Kidney (tissue), 14 donors: ENCODE measurements around the gene IFFO2. TPM values are rescaled to one million over a fixed set of nuclear protein-coding genes. Genes with fewer than 3 reads are reported as not detected.

Source experiments
- DNase-seq, 5 donors: peaks; one replicate each; pipeline ENCODE4 v3.0.0-alpha.2; 2013 to 2020
- FAIRE-seq: peaks from 2 replicates; lab custom pipeline; 2012; peaks lifted over from hg19 to GRCh38; lab: Jason Lieb, UNC
- H3K27ac ChIP-seq, 2 donors: one replicate each; pipeline ENCODE4 v1.7.0; 2013; ENCODE audit warnings: low read depth in 2 of 2, low read length in 2 of 2, inconsistent platforms in 1 of 2
- H3K27me3 ChIP-seq: one replicate; pipeline ENCODE4 v1.7.1; 2013; ENCODE audit warnings: low read length, inconsistent platforms; ENCODE audit not compliant: control insufficient read depth, insufficient read depth
- H3K36me3 ChIP-seq, 3 donors: one replicate each; pipeline versions ENCODE4 v1.7.0 to v1.7.1; 2013; ENCODE audit warnings: low read length in 3 of 3, control low read depth in 1 of 3, inconsistent platforms in 1 of 3; ENCODE audit not compliant: insufficient read depth in 3 of 3, control insufficient read depth in 2 of 3
- H3K4me1 ChIP-seq, 3 donors: one replicate each; pipeline versions ENCODE4 v1.7.0 to v1.7.1; 2013; ENCODE audit warnings: low read length in 3 of 3, inconsistent platforms in 1 of 3, low read depth in 1 of 3; ENCODE audit not compliant: control insufficient read depth in 2 of 3, insufficient read depth in 2 of 3
- H3K4me3 ChIP-seq, 3 donors: one replicate each; pipeline versions ENCODE4 v1.7.0 to v1.8.1; 2013; ENCODE audit warnings: low read length in 3 of 3, control low read depth in 1 of 3, inconsistent platforms in 1 of 3
- H3K9ac ChIP-seq, 3 donors: one replicate each; pipeline versions ENCODE4 v1.7.0 to v1.7.1; 2013; ENCODE audit warnings: low read length in 3 of 3, control low read depth in 1 of 3, inconsistent platforms in 1 of 3
- H3K9me3 ChIP-seq, 3 donors: one replicate each; pipeline versions ENCODE4 v1.7.0 to v1.7.1; 2013; ENCODE audit warnings: low read length in 3 of 3, control low read depth in 1 of 3, inconsistent platforms in 1 of 3; ENCODE audit not compliant: control insufficient read depth in 2 of 3, insufficient read depth in 1 of 3
- CTCF ChIP-seq: IDR thresholded peaks from 3 replicates; pipeline ENCODE4 v1.5.1; 2012; ENCODE audit warnings: mild to moderate bottlenecking, moderate library complexity, borderline replicate concordance; ENCODE audit not compliant: insufficient read depth; ENCODE audit errors: extremely low read depth
- intact Hi-C: fragments of 100-400 bp; cut with DNase I; formaldehyde crosslinking; loops from one replicate; pipeline ENCODE4 v1.11.1; 2022
- polyA plus RNA-seq: library from polyadenylated mRNA; stranded (reverse); fragments of 350-450 nt; fragmentation: Illumina TruSeq; extraction: RNeasy Lipid Tissue Mini Kit (QIAGEN cat#74804); gene quantifications from one replicate; pipeline ENCODE4 v1.2.3, GENCODE V29; 2014; ENCODE audit warnings: low read depth, low replicate concordance; ENCODE audit not compliant: insufficient read depth
- total RNA-seq: library from RNA; stranded (reverse); fragmentation: NEBNext Ultra II Directional; extraction: Animal tissue kit (Norgen Biotek cat#: 25700); gene quantifications from one replicate; pipeline ENCODE4 v1.2.1, GENCODE V29; 2021
- donor health status: control.
- donor health status: control.
- donor health status: control.
- donor health status: control.
- donor health status: control.
- donor health status: DM: yes; HTN: yes; CAD: no.
- donor health status: Normal renal cell carcinoma (clear cell type).

IFFO2 gene
- total and polyA plus RNA-seq, 2 donors from 2014 or later = 7.5 to 23.1 TPM

- H3K4me1 ChIP-seq = peaks cover 0 to 41% (median 41%) of the 10 kb centered on the region in 3 donors
These were observed 19.5 kb downstream of the IFFO2 start for GRCh38 chr1:18936814-18937481.

GRCh38 chr1:18936471-18936813 is 20.0 kb downstream of the IFFO2 start:
- H3K9ac ChIP-seq = no peak overlapping the region
- no peaks in the 10 kb centered on the region for H3K36me3 ChIP-seq
- TF ChIP-seq CTCF = no peak
- no peak for FAIRE-seq
- H3K27ac ChIP-seq = no peak overlapping the region
- no peaks in the 10 kb centered on the region for H3K27me3 ChIP-seq
- intact Hi-C loops = no loop called here
- peaks cover 0 to 43% (median 40%) of the 10 kb centered on the region in 3 donors for H3K4me1 ChIP-seq
- no peak overlapping the region for H3K4me3 ChIP-seq
- H3K9me3 ChIP-seq = no peaks in the 10 kb centered on the region
- no peak for DNase-seq

More at GRCh38 chr1:18936814-18937481, 19.5 kb downstream of the IFFO2 start:
- intact Hi-C loops = no loop called here
- Histone ChIP-seq H3K9ac (no peak overlapping the region), H3K27me3 (no peaks in the 10 kb centered on the region), H3K4me3 (no peak overlapping the region), H3K36me3 (no peaks in the 10 kb centered on the region), H3K9me3 (no peaks in the 10 kb centered on the region), H3K27ac (peak overlapping the region; percentile 51 to 55)
- peak; percentile 41 to 76 (median 70) for DNase-seq
- no peak for FAIRE-seq
- no peak for TF ChIP-seq CTCF

GRCh38 chr1:18934205-18935000 is 22.1 kb downstream of the IFFO2 start:
- Histone ChIP-seq H3K9ac (no peak overlapping the region), H3K36me3 (no peaks in the 10 kb centered on the region), H3K4me3 (no peak overlapping the region), H3K4me1 (peaks cover 0 to 39% (median 34%) of the 10 kb centered on the region in 3 donors), H3K27me3 (no peaks in the 10 kb centered on the region), H3K27ac (no peak overlapping the region), H3K9me3 (no peaks in the 10 kb centered on the region)
- intact Hi-C loops = no loop called here
- no peak for FAIRE-seq
- no peak for TF ChIP-seq CTCF
- peak in 1 of 5 donors; percentile 30 for DNase-seq
